Astrocyte of the spinal cord (primary cell): Measurements from ENCODE around the gene B3GAT3.

Experiments
- DNase-seq: peaks from one replicate; pipeline ENCODE4 v3.0.0; 2011; ENCODE audit warnings: low read depth, low spot score
- H3K4me3 ChIP-seq: 2 replicates; pipeline ENCODE4 v1.5.1; 2011; ENCODE audit warnings: low read depth, mild to moderate bottlenecking, low read length, moderate library complexity
- CTCF ChIP-seq: IDR thresholded peaks from 2 replicates; pipeline ENCODE4 v1.5.1; 2012; ENCODE audit warnings: low read depth, mild to moderate bottlenecking, low read length, inconsistent platforms
- in situ Hi-C: cut with HindIII; loops from 2 replicates; pipeline ENCODE4 v1.10.0; 2017; ENCODE audit warnings: low sequenced_read_pairs

Gene B3GAT3

GRCh38 chr11:62610814-62611704, 10.7 kb downstream of the B3GAT3 start:
- peak overlapping the region; percentile 74 for H3K4me3 ChIP-seq
- no peak for TF ChIP-seq CTCF
- DNase-seq, result no peak
- in situ Hi-C loops, result no loop called here

GRCh38 chr11:62610403-62610802, 11.4 kb downstream of the B3GAT3 start:
- in situ Hi-C loops, result no loop called here
- no peak for TF ChIP-seq CTCF
- DNase-seq, result no peak
- no peak overlapping the region for H3K4me3 ChIP-seq

GRCh38 chr11:62608776-62609175, 13.0 kb downstream of the B3GAT3 start:
- TF ChIP-seq CTCF, result no peak

GRCh38 chr11:62607714-62608113, 14.1 kb downstream of the B3GAT3 start:
- H3K4me3 ChIP-seq, result no peak overlapping the region
- in situ Hi-C loops, result no loop called here
- no peak for DNase-seq
- no peak for TF ChIP-seq CTCF

More at GRCh38 chr11:62608776-62609175, 13.0 kb downstream of the B3GAT3 start:
- in situ Hi-C loops, result no loop called here
- DNase-seq, result no peak
- no peak overlapping the region for H3K4me3 ChIP-seq

- TF ChIP-seq CTCF, result no peak
- DNase-seq, result no peak
- no peak overlapping the region for H3K4me3 ChIP-seq
- in situ Hi-C loops, result no loop called here
These were observed 15.9 kb downstream of the B3GAT3 start for GRCh38 chr11:62605902-62606301.

GRCh38 chr11:62605467-62605866, 16.3 kb downstream of the B3GAT3 start:
- in situ Hi-C loops, result no loop called here

More at GRCh38 chr11:62605467-62605866, 16.3 kb downstream of the B3GAT3 start:
- DNase-seq, result no peak
- no peak for TF ChIP-seq CTCF
- H3K4me3 ChIP-seq, result no peak overlapping the region
